Lower leg skin (tissue), 3 donors: ENCODE results near the gene TMEM117.

Source experiments
- POLR2A ChIP-seq, 2 donors: fragments of 450-650 bp; IDR thresholded peaks; one replicate each; pipeline ENCODE4 v1.6.1; 2016 to 2017; ENCODE audit warnings: antibody characterized with exemption in 2 of 2, mild to moderate bottlenecking in 1 of 2, moderate library complexity in 1 of 2
- TF ChIP-seq, protein P1 (sequence below), 3 donors: fragments of 450-650 bp; IDR thresholded peaks; one replicate each; pipeline ENCODE4 v1.5.1; 2016; ENCODE audit warnings: antibody characterized with exemption in 3 of 3, mild to moderate bottlenecking in 3 of 3, moderate library complexity in 2 of 3

DNA sequence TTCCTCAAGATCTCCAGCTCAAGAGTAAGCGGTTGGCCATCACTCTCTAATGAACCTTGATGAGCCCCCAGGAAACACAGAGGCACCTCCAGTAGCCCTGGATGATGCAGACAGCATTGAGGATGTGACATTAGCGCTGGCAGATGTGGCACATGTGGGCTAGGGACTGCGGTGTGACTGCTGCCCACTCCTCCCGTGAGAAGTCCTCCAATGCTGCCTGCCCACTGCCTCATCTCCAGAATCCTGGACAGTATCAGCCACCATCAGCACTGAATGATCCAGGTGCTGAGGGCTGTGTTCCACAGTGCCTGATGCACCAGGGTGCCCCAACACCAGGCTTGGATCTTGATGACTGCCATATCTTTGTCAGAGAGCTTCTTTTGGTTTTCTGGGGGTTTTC, 412.6 kb downstream of the TMEM117 start:
- TF ChIP-seq, protein P1, sequence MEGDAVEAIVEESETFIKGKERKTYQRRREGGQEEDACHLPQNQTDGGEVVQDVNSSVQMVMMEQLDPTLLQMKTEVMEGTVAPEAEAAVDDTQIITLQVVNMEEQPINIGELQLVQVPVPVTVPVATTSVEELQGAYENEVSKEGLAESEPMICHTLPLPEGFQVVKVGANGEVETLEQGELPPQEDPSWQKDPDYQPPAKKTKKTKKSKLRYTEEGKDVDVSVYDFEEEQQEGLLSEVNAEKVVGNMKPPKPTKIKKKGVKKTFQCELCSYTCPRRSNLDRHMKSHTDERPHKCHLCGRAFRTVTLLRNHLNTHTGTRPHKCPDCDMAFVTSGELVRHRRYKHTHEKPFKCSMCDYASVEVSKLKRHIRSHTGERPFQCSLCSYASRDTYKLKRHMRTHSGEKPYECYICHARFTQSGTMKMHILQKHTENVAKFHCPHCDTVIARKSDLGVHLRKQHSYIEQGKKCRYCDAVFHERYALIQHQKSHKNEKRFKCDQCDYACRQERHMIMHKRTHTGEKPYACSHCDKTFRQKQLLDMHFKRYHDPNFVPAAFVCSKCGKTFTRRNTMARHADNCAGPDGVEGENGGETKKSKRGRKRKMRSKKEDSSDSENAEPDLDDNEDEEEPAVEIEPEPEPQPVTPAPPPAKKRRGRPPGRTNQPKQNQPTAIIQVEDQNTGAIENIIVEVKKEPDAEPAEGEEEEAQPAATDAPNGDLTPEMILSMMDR (IDR thresholded peaks at IDR 0.05) = no peak
- no peak for TF ChIP-seq POLR2A (IDR thresholded peaks at IDR 0.05)
